SK-N-MC (cell line): ENCODE results near the gene RGS7.

Experiments used
- DNase-seq: peaks from one replicate; pipeline ENCODE4 v3.0.0-alpha.2; 2011; ENCODE audit warnings: low read depth, low spot score
- H3K27ac ChIP-seq: fragments of 200-600 bp; sonication (generic); 2 replicates; pipeline ENCODE4 v1.5.1; 2016; ENCODE audit warnings: mixed run types
- H3K36me3 ChIP-seq: fragments of 200-600 bp; sonication (generic); 2 replicates; pipeline ENCODE4 v1.6.1; 2017; ENCODE audit warnings: antibody characterized with exemption, low read length, mixed read lengths; ENCODE audit not compliant: insufficient read depth
- H3K4me3 ChIP-seq: fragments of 200-600 bp; sonication (generic); 2 replicates; pipeline ENCODE4 v1.5.1; 2016
- H3K9ac ChIP-seq: fragments of 200-600 bp; sonication (generic); 2 replicates; pipeline ENCODE4 v1.8.0; 2017; ENCODE audit warnings: mixed run types, mixed read lengths; ENCODE audit not compliant: insufficient read length
- H3K9me3 ChIP-seq: fragments of 200-600 bp; sonication (generic); 2 replicates; pipeline ENCODE4 v1.6.1; 2017; ENCODE audit warnings: low read depth, mild to moderate bottlenecking, antibody characterized with exemption, low read length, moderate library complexity, mixed read lengths
- EZH2 ChIP-seq: fragments of 200-600 bp; sonication (generic); IDR thresholded peaks from one replicate; pipeline ENCODE4 v1.6.1; 2017; ENCODE audit warnings: antibody characterized with exemption
- FOXP2 ChIP-seq: optimal IDR thresholded peaks from 2 replicates; pipeline ENCODE3; 2011; ENCODE audit warnings: mild to moderate bottlenecking, moderate library complexity; ENCODE audit not compliant: insufficient read depth; ENCODE audit errors: extremely low read length, control extremely low read depth
- POLR2AphosphoS5 ChIP-seq: IDR thresholded peaks from 2 replicates; pipeline ENCODE4 v1.6.1; 2012; ENCODE audit warnings: mild to moderate bottlenecking, low read depth, low read length, borderline replicate concordance

The RGS7 gene

GRCh38 chr1:240813720-240814119 is 543.3 kb downstream of the RGS7 start:
- Histone ChIP-seq H3K27ac (no peak overlapping the region), H3K36me3 (no peaks in the 10 kb centered on the region), H3K9ac (no peak overlapping the region), H3K4me3 (no peak overlapping the region), H3K9me3 (no peaks in the 10 kb centered on the region)
- no peak for TF ChIP-seq POLR2AphosphoS5
- TF ChIP-seq EZH2: no peak
- no peak for TF ChIP-seq FOXP2
- no peak for DNase-seq

GRCh38 chr1:240811256-240811655 is 545.7 kb downstream of the RGS7 start:
- H3K9me3 ChIP-seq: no peaks in the 10 kb centered on the region
- H3K9ac ChIP-seq: no peak overlapping the region
- no peak for DNase-seq
- TF ChIP-seq POLR2AphosphoS5: no peak
- no peak for TF ChIP-seq FOXP2
- no peak for TF ChIP-seq EZH2
- no peak overlapping the region for H3K27ac ChIP-seq
- H3K36me3 ChIP-seq: no peaks in the 10 kb centered on the region
- no peak overlapping the region for H3K4me3 ChIP-seq

GRCh38 chr1:240808381-240808780 is 548.6 kb downstream of the RGS7 start:
- Histone ChIP-seq H3K9ac (no peak overlapping the region), H3K36me3 (no peaks in the 10 kb centered on the region), H3K4me3 (no peak overlapping the region), H3K9me3 (no peaks in the 10 kb centered on the region), H3K27ac (no peak overlapping the region)
- DNase-seq: no peak
- no peak for TF ChIP-seq POLR2AphosphoS5
- no peak for TF ChIP-seq EZH2
- no peak for TF ChIP-seq FOXP2

GRCh38 chr1:240806200-240806745 is 550.7 kb downstream of the RGS7 start:
- Histone ChIP-seq H3K9me3 (no peaks in the 10 kb centered on the region), H3K36me3 (no peaks in the 10 kb centered on the region), H3K27ac (no peak overlapping the region), H3K9ac (no peak overlapping the region), H3K4me3 (no peak overlapping the region)
- no peak for DNase-seq
- TF ChIP-seq FOXP2 (no peak), POLR2AphosphoS5 (no peak), EZH2 (no peak)

GRCh38 chr1:240804475-240804874 is 552.5 kb downstream of the RGS7 start:
- no peak overlapping the region for H3K4me3 ChIP-seq
- no peak for TF ChIP-seq POLR2AphosphoS5
- no peaks in the 10 kb centered on the region for H3K9me3 ChIP-seq
- no peaks in the 10 kb centered on the region for H3K36me3 ChIP-seq
- H3K9ac ChIP-seq: no peak overlapping the region
- H3K27ac ChIP-seq: no peak overlapping the region
- no peak for DNase-seq

GRCh38 chr1:240803151-240803550 is 553.9 kb downstream of the RGS7 start:
- DNase-seq: no peak
- Histone ChIP-seq H3K36me3 (no peaks in the 10 kb centered on the region), H3K9me3 (no peaks in the 10 kb centered on the region), H3K27ac (no peak overlapping the region), H3K9ac (no peak overlapping the region), H3K4me3 (no peak overlapping the region)
- no peak for TF ChIP-seq FOXP2
- no peak for TF ChIP-seq POLR2AphosphoS5
- no peak for TF ChIP-seq EZH2

- DNase-seq: no peak
- no peak overlapping the region for H3K4me3 ChIP-seq
- no peaks in the 10 kb centered on the region for H3K9me3 ChIP-seq
- no peaks in the 10 kb centered on the region for H3K36me3 ChIP-seq
- no peak overlapping the region for H3K9ac ChIP-seq
- H3K27ac ChIP-seq: no peak overlapping the region
- TF ChIP-seq EZH2: no peak
- TF ChIP-seq POLR2AphosphoS5: no peak
- TF ChIP-seq FOXP2: no peak
These were observed 554.7 kb downstream of the RGS7 start for GRCh38 chr1:240802271-240802670.

GRCh38 chr1:240801442-240801841 is 555.6 kb downstream of the RGS7 start:
- no peak for DNase-seq
- Histone ChIP-seq H3K36me3 (no peaks in the 10 kb centered on the region), H3K27ac (no peak overlapping the region), H3K4me3 (no peak overlapping the region), H3K9ac (no peak overlapping the region), H3K9me3 (no peaks in the 10 kb centered on the region)
- no peak for TF ChIP-seq POLR2AphosphoS5
- TF ChIP-seq FOXP2: no peak
- no peak for TF ChIP-seq EZH2

GRCh38 chr1:240800291-240800690 is 556.7 kb downstream of the RGS7 start:
- H3K4me3 ChIP-seq: no peak overlapping the region
- TF ChIP-seq FOXP2: no peak
- no peak for TF ChIP-seq EZH2
- TF ChIP-seq POLR2AphosphoS5: no peak
- H3K27ac ChIP-seq: no peak overlapping the region
- no peak overlapping the region for H3K9ac ChIP-seq
- DNase-seq: no peak
- H3K36me3 ChIP-seq: no peaks in the 10 kb centered on the region
- H3K9me3 ChIP-seq: no peaks in the 10 kb centered on the region
